Loucy (cell line): ENCODE data around the gene E4F1.
"Not testable (repeated sequence)": the region's sequence is repeated elsewhere in the genome, so short reads cannot be mapped to it uniquely, and the experiment has no call there.

Experiments
- H2AFZ ChIP-seq: fragments of 200-600 bp; sonication (generic); 2 replicates; pipeline ENCODE4 v1.6.0; 2016; ENCODE audit warnings: antibody characterized with exemption, mild to moderate bottlenecking, low read length, moderate library complexity
- H3F3A ChIP-seq: fragments of 200-600 bp; 2 replicates; pipeline ENCODE4 v1.6.0; 2016; ENCODE audit warnings: antibody characterized with exemption, low read depth, mild to moderate bottlenecking
- H3K27me3 ChIP-seq: fragments of 200-600 bp; sonication (generic); 2 replicates; pipeline ENCODE4 v1.6.1; 2014; ENCODE audit warnings: low read length, mild to moderate bottlenecking; ENCODE audit not compliant: insufficient read depth, poor library complexity, severe bottlenecking
- H3K36me3 ChIP-seq: fragments of 200-600 bp; sonication (generic); 2 replicates; pipeline ENCODE4 v1.6.1; 2016; ENCODE audit warnings: low read length; ENCODE audit not compliant: insufficient read depth
- H3K4me1 ChIP-seq: fragments of 200-600 bp; sonication (generic); 2 replicates; pipeline ENCODE4 v1.5.1; 2014; ENCODE audit warnings: low read length, mild to moderate bottlenecking; ENCODE audit not compliant: insufficient read depth, poor library complexity, severe bottlenecking
- H3K4me2 ChIP-seq: fragments of 200-600 bp; sonication (generic); 2 replicates; pipeline ENCODE4 v1.6.0; 2014; ENCODE audit warnings: antibody characterized with exemption, low read length, low read depth, mild to moderate bottlenecking; ENCODE audit not compliant: poor library complexity, severe bottlenecking
- H3K4me3 ChIP-seq: fragments of 200-600 bp; sonication (generic); 2 replicates; pipeline ENCODE4 v1.5.1; 2014; ENCODE audit warnings: low read length, mild to moderate bottlenecking, mixed read lengths; ENCODE audit not compliant: poor library complexity, severe bottlenecking
- H3K79me2 ChIP-seq: fragments of 200-600 bp; sonication (generic); 2 replicates; pipeline ENCODE4 v1.6.1; 2014; ENCODE audit warnings: low read length; ENCODE audit not compliant: insufficient read depth
- H3K9ac ChIP-seq: fragments of 200-600 bp; sonication (generic); 2 replicates; pipeline ENCODE4 v1.6.0; 2014; ENCODE audit warnings: mild to moderate bottlenecking, low read depth, low read length, moderate library complexity; ENCODE audit not compliant: poor library complexity, severe bottlenecking
- H3K9me2 ChIP-seq: fragments of 200-600 bp; sonication (generic); replicated peaks from 2 replicates; pipeline ENCODE4 v1.6.1; 2016; ENCODE audit warnings: low read depth, low read length, mixed read lengths
- H3K9me3 ChIP-seq: fragments of 200-600 bp; sonication (generic); 2 replicates; pipeline ENCODE4 v1.6.1; 2014; ENCODE audit warnings: mild to moderate bottlenecking, antibody characterized with exemption, low read length, low read depth; ENCODE audit not compliant: insufficient read depth
- H4K20me1 ChIP-seq: fragments of 200-600 bp; sonication (generic); 2 replicates; pipeline ENCODE4 v1.6.0; 2014; ENCODE audit warnings: antibody characterized with exemption, low read length, mild to moderate bottlenecking; ENCODE audit not compliant: insufficient read depth, poor library complexity, severe bottlenecking
- EZH2phosphoT487 ChIP-seq: fragments of 200-600 bp; IDR thresholded peaks from 2 replicates; pipeline ENCODE4 v1.6.1; 2018; ENCODE audit warnings: antibody characterized with exemption, mild to moderate bottlenecking, moderate library complexity, borderline replicate concordance
- TF ChIP-seq, protein P1 (sequence below): fragments of 200-600 bp; sonication (generic); conservative IDR thresholded peaks from 2 replicates; pipeline ENCODE4 v1.5.1; 2014; ENCODE audit warnings: mild to moderate bottlenecking, antibody characterized with exemption, low read length

Gene E4F1

DNA sequence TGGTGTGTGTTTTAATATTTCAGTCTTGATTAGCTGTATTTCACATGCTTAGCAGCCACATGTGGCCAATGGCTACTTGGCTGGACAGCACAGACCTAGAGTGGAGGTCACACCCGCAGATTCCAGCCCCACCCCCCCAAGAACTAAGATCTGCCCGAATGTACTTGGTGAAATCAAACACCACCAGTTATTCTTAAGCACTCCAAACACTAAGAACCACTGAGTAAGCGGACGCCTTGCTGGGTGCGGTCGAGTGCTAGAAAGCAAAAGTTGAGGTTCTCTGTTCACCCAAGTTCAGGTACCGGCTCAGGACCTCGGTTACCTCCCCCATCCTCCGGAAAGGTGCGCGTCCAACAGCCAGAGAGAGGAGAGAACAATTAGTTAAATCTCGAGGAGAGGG is 43.5 kb downstream of the E4F1 start:
- Histone ChIP-seq H3K4me3 (peak overlapping the region; percentile 82), H4K20me1 (peaks cover 21% of the 10 kb centered on the region), H3K79me2 (peaks cover 69% of the 10 kb centered on the region), H3K36me3 (peaks cover 17% of the 10 kb centered on the region; the same call in 1 of the 2 replicates), H3K4me2 (peak overlapping the region; percentile 76), H3K9ac (peak overlapping the region; percentile 79)
- H3K9me2 ChIP-seq, H2AFZ ChIP-seq, H3K9me3 ChIP-seq, H3K4me1 ChIP-seq, H3F3A ChIP-seq, H3K27me3 ChIP-seq: not testable (repeated sequence)

DNA sequence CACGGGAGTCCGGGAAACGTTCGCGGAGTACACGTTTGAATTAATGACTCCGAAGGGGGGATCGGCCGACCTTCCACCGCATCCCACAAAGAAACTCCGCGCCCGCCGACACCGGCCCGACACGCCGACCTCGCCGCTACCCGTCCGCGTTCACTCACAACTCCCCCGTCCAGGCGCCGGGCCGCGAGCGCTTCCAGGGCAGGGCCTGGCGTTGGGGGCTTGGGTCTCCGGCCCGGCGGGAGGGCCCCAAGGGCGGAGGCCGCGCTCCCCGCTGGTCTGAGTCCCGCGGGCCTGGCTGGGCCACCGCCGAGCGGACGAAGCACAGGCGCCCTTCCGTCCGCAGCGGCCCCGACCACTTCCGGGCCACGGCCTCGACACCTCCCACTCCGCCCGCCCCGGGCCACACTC is 44.1 kb downstream of the E4F1 start:
- peaks cover 63% of the 10 kb centered on the region for H3K79me2 ChIP-seq
- peaks cover 21% of the 10 kb centered on the region for H4K20me1 ChIP-seq
- H3K9me2 ChIP-seq, H3K27me3 ChIP-seq, H3K4me1 ChIP-seq, H3F3A ChIP-seq, H3K9me3 ChIP-seq: not testable (repeated sequence)
- H3K9ac ChIP-seq: peak overlapping the region; percentile 79
- peak overlapping the region; percentile 76 for H3K4me2 ChIP-seq
- H3K36me3 ChIP-seq: peaks cover 11% of the 10 kb centered on the region; the same call in 1 of the 2 replicates
- H3K4me3 ChIP-seq: peak overlapping the region; percentile 82
- H2AFZ ChIP-seq: peak overlapping the region; percentile 84; the same call in 1 of the 2 replicates

DNA sequence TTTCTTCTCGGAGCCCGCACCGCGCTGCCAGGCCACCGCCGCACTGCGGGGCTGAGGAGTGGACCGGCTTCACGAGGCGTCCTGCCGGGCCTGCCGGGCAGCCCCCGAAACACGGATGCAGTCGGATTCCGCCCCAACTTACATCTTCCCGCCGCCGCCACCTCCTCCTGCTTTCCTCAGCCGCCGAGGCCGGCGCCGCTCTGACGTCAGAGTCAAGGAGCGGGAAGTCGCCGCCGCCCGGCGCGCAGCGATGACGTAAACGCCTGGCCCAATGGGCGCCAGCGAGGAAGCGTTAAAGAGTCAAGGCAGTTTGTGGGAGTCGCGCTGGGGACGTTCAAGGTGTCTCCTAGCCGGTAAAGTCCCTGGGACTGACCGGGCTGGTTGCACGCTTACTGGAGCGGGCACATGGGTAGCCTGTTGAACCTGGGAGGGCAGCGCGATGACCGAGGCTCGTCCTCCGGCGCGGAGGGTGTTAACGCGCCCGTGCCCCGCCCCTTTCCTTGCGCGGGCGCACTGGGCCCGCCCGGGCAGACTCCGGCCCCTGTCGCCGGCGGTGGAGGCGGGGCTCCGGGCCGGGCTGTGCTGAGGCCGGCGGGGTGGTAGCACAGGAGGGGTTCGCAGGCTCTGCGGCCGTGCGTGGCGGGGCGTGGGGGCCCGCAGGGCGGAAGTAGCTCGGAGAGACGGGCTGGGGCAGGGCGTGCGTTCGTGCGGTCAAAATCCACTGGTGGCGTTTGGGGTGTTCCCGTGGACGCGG is 44.7 kb downstream of the E4F1 start, which contains the start of gene RNPS1:
RNPS1 (minus strand) TSS at position 214 of the 754 bp plus-strand sequence. CDS start 3,483 bp downstream, outside the sequence.
- peaks cover 7% of the 10 kb centered on the region; the same call in 1 of the 2 replicates for H3K36me3 ChIP-seq
- H3F3A ChIP-seq: no peaks in the 10 kb centered on the region
- H2AFZ ChIP-seq: peak within 1 kb of the TSS; percentile 84
- peak within 1 kb of the TSS; percentile 82 for H3K4me3 ChIP-seq
- no peak for TF ChIP-seq EZH2phosphoT487
- TF ChIP-seq, protein P1, sequence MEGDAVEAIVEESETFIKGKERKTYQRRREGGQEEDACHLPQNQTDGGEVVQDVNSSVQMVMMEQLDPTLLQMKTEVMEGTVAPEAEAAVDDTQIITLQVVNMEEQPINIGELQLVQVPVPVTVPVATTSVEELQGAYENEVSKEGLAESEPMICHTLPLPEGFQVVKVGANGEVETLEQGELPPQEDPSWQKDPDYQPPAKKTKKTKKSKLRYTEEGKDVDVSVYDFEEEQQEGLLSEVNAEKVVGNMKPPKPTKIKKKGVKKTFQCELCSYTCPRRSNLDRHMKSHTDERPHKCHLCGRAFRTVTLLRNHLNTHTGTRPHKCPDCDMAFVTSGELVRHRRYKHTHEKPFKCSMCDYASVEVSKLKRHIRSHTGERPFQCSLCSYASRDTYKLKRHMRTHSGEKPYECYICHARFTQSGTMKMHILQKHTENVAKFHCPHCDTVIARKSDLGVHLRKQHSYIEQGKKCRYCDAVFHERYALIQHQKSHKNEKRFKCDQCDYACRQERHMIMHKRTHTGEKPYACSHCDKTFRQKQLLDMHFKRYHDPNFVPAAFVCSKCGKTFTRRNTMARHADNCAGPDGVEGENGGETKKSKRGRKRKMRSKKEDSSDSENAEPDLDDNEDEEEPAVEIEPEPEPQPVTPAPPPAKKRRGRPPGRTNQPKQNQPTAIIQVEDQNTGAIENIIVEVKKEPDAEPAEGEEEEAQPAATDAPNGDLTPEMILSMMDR: no peak
- H3K4me1 ChIP-seq: peaks cover 9% of the 10 kb centered on the region
- peak within 1 kb of the TSS; percentile 79 for H3K9ac ChIP-seq
- H3K27me3 ChIP-seq: peaks cover 4% of the 10 kb centered on the region
- no peaks in the 10 kb centered on the region for H3K9me2 ChIP-seq
- H3K9me3 ChIP-seq: no peaks in the 10 kb centered on the region
- H3K79me2 ChIP-seq: peaks cover 57% of the 10 kb centered on the region
- H3K4me2 ChIP-seq: peak within 1 kb of the TSS; percentile 81
- H4K20me1 ChIP-seq: peaks cover 21% of the 10 kb centered on the region

DNA sequence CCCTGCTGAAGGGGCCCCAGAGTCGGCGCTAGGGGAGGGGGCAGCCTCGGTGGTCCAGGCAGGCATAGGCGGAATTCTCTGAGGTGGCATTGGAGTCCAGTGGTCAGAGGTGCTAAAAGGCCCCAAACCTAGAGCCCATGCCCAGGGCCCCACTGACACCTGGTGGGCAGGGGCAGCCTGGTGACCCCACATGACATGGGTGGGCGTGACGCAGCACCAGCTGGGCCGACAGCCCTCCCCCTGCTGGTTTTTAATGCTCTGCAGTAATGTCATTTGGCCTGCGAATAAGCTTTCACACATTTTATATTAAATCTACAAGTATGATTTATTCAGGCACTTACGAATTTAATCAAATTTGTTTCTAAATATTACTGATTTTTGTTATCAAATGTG is 46.7 kb downstream of the E4F1 start:
- H3K4me1 ChIP-seq: peaks cover 9% of the 10 kb centered on the region
- H3F3A ChIP-seq: no peaks in the 10 kb centered on the region

More for the DNA sequence above, 46.7 kb downstream of the E4F1 start:
- Histone ChIP-seq H3K36me3 (no peaks in the 10 kb centered on the region), H4K20me1 (peaks cover 12% of the 10 kb centered on the region), H3K79me2 (peaks cover 37% of the 10 kb centered on the region), H3K27me3 (peaks cover 4% of the 10 kb centered on the region), H3K9ac (peak overlapping the region; percentile 79), H3K4me3 (no peak overlapping the region), H3K9me3 (no peaks in the 10 kb centered on the region), H3K9me2 (no peaks in the 10 kb centered on the region), H2AFZ (no peak overlapping the region), H3K4me2 (peak overlapping the region; percentile 81)
- TF ChIP-seq, protein P1: no peak
- TF ChIP-seq EZH2phosphoT487: no peak
